Measurements from ENCODE around the gene ADGRG3.
A peak's percentile ranks its signal among the peaks of the same experiment; 100 is the strongest.
"Not testable (repeated sequence)": the region's sequence is repeated elsewhere in the genome, so short reads cannot be mapped to it uniquely, and the experiment has no call there.

ADGRG3 gene

DNA sequence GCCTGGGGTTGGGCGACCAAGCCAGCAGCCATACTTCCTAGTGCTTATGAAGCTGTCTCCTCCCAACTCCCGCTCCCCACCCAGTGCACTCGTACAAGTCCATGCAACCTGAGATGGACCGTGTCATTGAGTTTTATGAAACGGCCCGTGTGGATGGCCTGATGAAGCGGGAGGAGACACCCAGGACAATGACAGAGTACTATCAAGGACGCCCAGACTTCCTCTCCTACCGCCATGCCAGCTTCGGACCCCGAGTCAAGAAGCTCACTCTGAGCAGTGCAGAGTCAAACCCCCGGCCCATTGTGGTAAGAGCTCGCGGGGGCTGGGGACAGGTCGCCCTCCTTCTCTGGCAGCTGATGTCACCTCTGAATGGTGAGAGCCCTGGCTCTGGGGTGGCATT lies 56.4 kb downstream of the ADGRG3 start:
- no peak overlapping the region for H3K4me3 ChIP-seq (ENCODE audit: low read length)
- no peak for TF ChIP-seq ZNF274 (IDR thresholded peaks at IDR 0.05; ENCODE audit: low read depth, low read length)

DNA sequence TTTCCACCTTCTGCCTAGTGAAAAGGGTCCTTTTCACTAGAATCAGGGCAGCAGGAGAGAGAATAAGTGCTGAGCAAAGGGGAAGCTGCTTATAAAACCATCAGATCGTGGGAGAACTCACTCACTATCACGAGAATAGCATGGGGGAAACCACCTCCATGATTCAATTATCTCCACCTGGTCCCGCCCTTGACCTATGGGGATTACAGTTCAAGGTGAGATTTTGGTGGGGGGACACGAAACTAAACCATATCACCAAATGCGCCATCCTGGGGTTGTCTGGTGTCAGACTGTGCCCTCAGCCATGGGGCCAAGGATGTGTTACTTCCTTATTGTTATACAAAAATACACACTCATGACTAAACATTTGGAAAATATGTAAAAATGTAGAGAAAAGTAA lies 57.0 kb downstream of the ADGRG3 start:
- TF ChIP-seq ZNF274 (IDR thresholded peaks at IDR 0.05; ENCODE audit: low read depth, low read length), result no peak
- no peak overlapping the region for H3K4me3 ChIP-seq (ENCODE audit: low read length)

DNA sequence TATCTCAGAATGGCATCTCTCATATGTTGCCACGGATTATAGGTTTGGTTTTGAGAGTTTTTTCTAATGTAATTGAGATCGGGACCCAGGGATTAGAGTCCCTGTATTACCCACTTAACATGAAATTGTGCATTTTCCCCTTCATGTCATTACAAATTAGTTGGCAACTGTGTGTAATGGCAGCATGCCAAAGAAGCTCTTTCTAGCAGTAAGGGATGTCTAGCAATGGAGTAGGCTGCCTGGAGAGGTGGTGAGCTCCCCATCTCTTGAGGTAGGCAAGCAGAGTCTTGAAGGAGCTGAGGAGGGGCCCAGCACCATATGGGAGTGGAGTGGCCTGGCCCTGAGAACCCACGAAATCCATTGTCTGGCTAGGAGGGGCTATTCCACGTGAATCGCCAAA lies 57.4 kb downstream of the ADGRG3 start:
- H3K4me3 ChIP-seq (ENCODE audit: low read length), result no peak overlapping the region
- no peak for TF ChIP-seq ZNF274 (IDR thresholded peaks at IDR 0.05; ENCODE audit: low read depth, low read length)

DNA sequence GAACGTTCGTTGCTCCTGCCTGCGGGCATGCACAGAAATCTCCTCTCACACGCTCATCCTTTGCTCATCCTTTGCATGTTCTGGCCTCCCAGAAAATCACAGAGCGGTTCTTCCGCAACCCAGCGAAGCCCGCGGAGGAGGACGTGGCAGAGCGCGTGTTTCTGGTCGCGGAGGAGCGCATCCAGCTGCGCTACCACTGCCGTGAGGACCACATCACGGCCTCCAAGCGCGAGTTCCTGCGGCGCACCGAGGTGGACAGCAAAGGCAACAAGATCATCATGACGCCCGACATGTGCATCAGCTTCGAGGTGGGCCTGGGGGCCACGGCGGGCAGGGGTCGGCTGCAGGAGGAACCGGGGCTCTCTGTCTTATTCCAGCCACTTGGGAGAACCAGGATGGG lies 57.9 kb downstream of the ADGRG3 start:
- H3K4me3 ChIP-seq (ENCODE audit: low read length), result no peak overlapping the region
- TF ChIP-seq ZNF274 (IDR thresholded peaks at IDR 0.05; ENCODE audit: low read depth, low read length), result no peak

DNA sequence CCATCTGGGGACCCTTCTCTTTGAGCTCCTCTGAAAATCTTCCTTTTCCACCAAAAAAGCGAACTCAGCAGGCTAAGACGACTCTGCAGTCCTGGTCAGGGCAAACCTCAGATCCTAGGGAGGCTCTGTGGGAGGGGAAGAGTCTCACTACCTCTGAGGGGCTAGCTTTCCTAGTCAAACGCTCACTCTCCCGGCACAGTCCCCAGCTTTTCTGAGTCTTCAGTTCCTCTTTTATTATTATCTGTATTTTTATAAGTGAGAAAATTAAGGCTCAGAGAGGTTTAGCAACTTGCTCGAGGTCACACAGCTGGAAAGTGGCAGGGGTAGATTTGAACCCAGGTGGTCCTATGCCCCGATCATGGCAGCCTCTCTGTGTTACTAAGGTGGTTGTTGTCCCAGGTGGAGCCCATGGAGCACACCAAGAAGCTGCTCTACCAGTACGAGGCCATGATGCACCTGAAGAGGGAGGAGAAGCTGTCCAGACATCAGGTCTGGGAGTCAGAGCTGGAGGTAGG lies 58.4 kb downstream of the ADGRG3 start:
- H3K4me3 ChIP-seq (ENCODE audit: low read length), result no peak overlapping the region
- no peak for TF ChIP-seq ZNF274 (IDR thresholded peaks at IDR 0.05; ENCODE audit: low read depth, low read length)

DNA sequence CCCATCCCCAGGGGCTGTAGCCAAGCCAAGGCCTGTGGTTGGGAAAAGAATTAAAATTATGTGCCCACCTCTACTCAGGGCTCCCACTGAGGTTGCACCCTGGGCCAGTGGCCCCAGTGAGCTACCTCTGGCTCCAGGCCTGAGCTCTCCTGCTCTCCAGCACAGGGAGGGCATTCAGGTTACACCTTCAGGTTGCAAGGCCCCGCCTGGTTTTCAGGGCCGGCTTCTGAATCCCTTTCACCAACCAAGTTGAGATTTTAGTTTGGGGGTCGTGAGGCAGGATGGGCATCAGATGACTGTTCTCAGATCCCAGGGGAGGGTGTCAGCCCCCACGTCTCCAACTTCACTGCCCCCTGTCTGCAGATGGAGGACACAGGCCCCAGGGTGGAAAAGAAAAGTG lies 59.5 kb downstream of the ADGRG3 start:
- no peak for TF ChIP-seq ZNF274 (IDR thresholded peaks at IDR 0.05; ENCODE audit: low read depth, low read length)
- H3K4me3 ChIP-seq (ENCODE audit: low read length), result no peak overlapping the region

DNA sequence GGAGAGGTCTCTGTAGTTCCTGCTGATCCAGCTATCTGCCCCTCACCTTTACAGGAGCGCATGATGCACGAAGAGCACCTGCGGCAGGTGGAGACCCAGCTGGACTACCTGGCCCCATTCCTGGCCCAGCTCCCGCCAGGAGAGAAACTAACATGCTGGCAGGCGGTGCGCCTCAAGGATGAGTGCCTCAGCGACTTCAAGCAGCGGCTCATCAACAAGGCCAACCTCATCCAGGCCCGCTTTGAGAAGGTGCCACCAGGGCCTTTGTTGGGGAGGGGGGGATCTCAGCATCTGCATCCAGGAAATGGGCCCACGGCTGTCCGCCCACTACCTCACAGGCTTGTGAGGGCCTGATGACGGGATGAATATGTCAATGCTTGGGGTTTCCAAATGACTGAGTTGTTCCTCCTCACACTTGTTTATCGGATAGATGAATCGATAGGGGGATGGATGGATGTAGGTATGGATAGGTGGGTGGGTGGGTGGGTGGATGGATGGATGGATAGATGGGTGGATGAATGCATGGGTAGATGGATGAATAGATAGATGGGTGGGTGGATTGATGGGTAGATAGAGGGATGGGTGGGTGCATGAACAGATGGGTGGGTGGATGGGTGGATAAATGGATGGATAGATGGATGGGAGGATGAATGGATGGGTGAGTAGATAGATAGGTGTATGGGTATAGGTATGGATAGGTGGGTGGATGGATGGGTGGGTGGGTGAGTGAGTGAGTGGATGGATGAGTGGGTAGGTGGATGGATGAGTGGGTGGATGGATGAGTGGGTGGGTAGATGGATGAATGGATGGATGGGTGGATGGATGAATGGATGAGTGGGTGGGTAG lies 60.5 kb downstream of the ADGRG3 start:
- no peak for TF ChIP-seq ZNF274 (IDR thresholded peaks at IDR 0.05; ENCODE audit: low read depth, low read length)
- H3K4me3 ChIP-seq (ENCODE audit: low read length), result no peak overlapping the region

DNA sequence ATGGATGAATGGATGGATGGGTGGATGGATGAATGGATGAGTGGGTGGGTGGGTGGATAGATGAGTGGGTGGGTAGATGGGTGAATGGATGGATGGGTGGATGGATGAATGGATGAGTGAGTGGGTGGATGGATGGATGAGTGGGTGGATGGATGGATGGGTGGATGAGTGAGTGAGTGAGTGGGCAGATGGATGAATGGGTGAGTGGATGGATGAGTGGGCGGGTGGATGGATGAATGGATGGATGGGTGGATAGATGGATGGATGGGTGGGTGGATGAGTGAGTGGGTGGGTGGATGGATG lies 61.0 kb downstream of the ADGRG3 start:
- TF ChIP-seq ZNF274 (IDR thresholded peaks at IDR 0.05; ENCODE audit: low read depth, low read length), result no peak
- H3K4me3 ChIP-seq (ENCODE audit: low read length), result no peak overlapping the region

DNA sequence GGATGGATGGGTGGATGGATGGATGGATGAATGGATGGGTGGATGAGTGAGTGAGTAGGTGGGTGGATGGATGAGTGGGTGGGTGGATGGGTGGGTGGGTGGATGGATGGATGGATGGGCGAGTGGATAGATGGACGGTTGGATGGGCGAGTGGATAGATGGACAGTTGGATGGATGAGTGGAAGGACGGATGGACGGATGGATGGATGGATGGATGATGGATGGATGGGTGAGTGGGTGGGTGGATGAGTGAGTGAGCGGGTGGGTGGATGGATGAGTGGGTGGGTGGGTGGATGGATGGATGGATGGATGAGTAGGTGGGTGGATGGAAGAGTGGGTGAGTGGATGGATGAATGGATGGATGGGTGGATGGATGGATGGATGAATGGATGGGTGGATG lies 61.7 kb downstream of the ADGRG3 start:
- H3K4me3 ChIP-seq (ENCODE audit: low read length), result not testable (repeated sequence)

DNA sequence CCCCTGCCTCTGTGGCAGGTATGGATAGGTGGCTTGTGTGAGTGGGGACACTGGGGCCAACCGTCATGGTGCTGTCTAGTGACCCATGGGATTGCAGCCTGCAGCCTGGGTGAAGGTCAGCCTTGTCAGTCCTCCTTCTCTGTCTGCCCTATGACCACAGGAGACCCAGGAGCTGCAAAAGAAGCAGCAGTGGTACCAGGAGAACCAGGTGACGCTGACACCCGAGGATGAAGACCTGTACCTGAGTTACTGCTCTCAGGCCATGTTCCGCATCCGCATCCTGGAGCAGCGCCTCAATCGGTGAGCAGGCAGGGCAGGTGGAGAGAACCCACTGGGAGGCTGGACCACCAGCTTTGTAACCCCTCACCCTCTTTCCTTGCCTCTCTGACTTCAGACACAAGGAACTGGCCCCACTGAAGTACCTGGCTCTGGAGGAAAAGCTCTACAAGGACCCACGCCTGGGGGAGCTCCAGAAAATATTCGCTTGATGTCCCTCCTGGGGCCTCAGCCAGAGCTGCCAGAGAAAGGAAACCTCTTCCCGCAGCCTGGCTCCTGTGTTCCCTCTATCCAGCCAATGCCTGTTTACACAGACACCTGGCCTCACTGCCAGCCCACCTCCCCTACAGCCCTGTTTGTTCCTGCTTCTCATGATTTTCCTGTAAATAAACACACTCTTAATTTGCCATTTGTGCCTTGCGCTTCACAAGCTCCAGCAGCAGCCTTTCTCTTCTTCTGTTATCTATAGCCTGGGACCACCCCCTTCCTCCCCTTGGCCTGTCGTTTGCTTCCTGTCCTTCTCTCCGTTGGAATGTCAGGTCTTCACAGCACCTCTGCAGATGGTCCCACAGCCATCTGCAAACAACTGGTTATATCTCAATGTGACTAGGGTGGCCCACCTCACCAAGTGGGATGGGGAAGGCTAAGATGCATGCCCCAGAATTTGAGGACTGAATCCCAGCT lies 62.9 kb downstream of the ADGRG3 start:
- no peak for TF ChIP-seq ZNF274 (IDR thresholded peaks at IDR 0.05; ENCODE audit: low read depth, low read length)
- H3K4me3 ChIP-seq (ENCODE audit: low read length), result no peak overlapping the region

DNA sequence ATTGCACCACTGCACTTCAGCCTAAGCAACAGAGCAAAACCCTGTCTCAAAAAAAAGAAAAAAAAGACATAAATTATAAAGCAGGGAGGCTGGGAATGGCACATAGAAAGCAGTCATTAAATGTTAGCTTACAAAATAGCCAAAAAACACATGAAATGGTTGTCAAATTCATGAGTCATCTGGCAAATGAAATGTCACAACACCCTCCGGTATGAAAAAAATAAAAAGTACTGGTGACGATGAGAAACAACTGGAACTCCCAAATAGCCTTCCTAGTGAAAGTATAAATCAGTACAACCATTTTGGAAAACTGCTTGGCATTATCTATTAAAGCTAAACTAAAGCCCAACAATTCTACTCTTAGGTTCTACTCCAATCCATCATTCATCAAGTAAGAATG lies 63.9 kb downstream of the ADGRG3 start:
- no peak overlapping the region for H3K4me3 ChIP-seq (ENCODE audit: low read length)

DNA sequence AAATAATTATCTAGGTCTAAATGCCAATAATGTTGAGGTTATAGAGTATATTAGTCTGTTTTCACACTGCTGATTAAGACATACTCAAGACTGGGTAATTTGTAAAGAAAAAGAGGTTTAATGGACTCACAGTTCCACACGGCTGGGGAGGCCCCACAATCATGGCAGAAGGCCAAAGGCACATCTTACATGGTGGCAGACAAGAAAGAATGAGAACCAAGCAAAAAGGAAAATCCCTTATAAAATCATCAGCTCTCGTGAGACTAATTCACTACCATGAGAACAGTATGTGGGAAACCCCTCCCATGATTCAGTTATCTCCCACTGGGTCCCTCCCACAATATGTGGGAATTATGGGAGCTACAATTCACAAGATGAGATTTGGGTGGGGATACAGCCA lies 64.6 kb downstream of the ADGRG3 start:
- H3K4me3 ChIP-seq (ENCODE audit: low read length), result no peak overlapping the region
- TF ChIP-seq ZNF274 (IDR thresholded peaks at IDR 0.05; ENCODE audit: low read depth, low read length), result no peak

More for the DNA sequence above, 63.9 kb downstream of the ADGRG3 start:
- no peak for TF ChIP-seq ZNF274 (IDR thresholded peaks at IDR 0.05; ENCODE audit: low read depth, low read length)

DNA sequence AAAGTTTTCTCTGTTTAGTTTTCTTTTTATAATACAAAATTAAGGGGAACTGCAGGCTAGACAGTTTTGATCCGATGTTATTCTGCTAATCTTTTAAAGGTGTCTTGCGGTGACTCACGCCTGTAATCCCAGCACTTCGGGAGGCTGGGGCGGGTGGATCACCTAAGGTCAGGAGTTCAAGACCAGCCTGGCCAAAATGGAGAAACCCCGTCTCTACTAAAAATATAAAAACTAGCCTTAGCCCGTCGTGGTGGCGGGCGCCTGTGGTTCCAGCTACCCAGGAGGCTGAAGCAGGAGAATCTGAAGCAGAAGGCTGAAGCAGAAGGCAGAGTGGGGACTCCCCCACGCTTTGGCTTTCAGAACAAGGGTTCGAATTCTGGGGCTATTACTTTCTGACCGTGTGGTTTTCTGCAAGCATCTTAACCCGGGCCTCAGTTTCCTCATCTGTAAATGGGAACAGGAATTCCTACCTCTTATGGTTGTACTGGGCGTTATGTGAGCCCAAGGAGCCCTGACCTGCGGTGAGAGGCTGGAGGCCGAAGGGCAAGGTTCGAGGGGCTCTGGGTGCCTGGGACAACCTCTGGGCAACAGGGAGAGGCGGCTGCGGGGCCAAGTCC lies 66.3 kb downstream of the ADGRG3 start:
- H3K4me3 ChIP-seq (ENCODE audit: low read length), result peak overlapping the region; percentile 59
- TF ChIP-seq ZNF274 (IDR thresholded peaks at IDR 0.05; ENCODE audit: low read depth, low read length), result no peak

DNA sequence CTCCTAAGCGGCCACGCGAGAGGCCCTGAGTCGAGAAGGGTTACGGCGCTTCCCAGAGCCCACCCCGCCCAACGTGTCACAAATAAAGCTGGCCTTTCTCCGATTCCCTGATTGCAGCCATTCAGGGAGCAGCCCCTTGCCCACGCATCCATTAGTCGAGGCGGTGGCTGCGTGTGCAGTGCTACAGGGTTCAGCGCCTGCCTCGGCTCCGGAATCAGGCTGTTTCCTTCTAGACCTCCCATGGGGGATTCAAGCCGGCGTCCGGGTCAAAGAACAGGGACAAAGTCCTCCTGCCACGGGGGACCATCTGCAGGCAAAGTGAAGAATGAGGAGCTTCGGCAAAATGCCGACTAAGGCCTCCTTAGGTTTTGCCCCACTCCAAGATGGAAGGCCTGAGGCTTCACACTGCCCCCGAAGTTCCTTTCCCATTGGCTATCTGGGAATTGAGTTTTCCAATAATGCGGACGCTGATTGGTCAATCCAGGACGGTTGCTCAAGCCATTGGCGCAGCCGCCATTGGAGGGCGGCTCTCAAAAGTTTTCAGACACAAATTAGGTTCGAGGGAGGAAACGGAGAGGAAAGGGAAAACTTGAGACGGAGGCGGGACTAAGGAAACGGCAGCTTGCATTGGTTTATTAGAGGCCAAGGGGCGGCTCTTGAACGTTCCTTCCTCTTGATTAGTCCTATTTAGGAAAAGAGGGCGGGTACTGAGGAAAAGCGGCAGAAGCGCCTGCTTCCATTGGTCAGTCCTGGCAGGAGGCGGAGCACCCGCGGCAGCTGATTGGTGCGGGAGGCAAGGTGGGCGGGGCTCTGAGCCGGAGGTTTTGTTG lies 67.0 kb downstream of the ADGRG3 start:
- peak overlapping the region; percentile 67 for H3K4me3 ChIP-seq (ENCODE audit: low read length)
- TF ChIP-seq ZNF274 (IDR thresholded peaks at IDR 0.05; ENCODE audit: low read depth, low read length), result no peak
